H1 (cell line): ENCODE measurements around the gene TMEM120A. TPM values are rescaled to one million over a fixed set of nuclear protein-coding genes. Genes with fewer than 3 reads are reported as not detected.

ENCODE experiments used
- ASH2L ChIP-seq: fragments of 200-600, 300-600 bp; sonication (generic); IDR thresholded peaks from one replicate; pipeline ENCODE4 v1.7.1; 2017; ENCODE audit warnings: low read length
- CBX8 ChIP-seq: fragments of 300-800, 300-1000 bp; sonication (generic); IDR thresholded peaks from 2 replicates; pipeline ENCODE4 v1.7.1; 2016; ENCODE audit warnings: low read depth, low read length, borderline replicate concordance
- GTF2F1 ChIP-seq: IDR thresholded peaks from 2 replicates; pipeline ENCODE4 v1.6.1; 2012; ENCODE audit warnings: low read depth, low read length, improper control_type of control experiment, borderline replicate concordance
- JUN ChIP-seq: IDR thresholded peaks from 2 replicates; pipeline ENCODE4 v1.6.1; 2011; ENCODE audit warnings: low read depth, mild to moderate bottlenecking, improper control_type of control experiment, low read length
- SIN3A ChIP-seq, 2 experiments: IDR thresholded peaks in 1 of 2; conservative IDR thresholded peaks in 1 of 2; 2 replicates each; pipeline ENCODE4 v1.6.1; 2011 to 2012; ENCODE audit warnings: low read length in 2 of 2, improper control_type of control experiment in 1 of 2, low read depth in 1 of 2, mild to moderate bottlenecking in 1 of 2
- polyA plus RNA-seq, 7 experiments: library from polyadenylated mRNA; depleted of rRNA in 3 of 7; stranded (reverse) in 5 of 7; unstranded in 2 of 7; fragments of >200 nt in 5 of 7; fragments of 200-250 nt in 2 of 7; gene quantifications; 1 replicate in 5 of 7; 2 replicates in 1 of 7; 4 replicates in 1 of 7; pipeline versions ENCODE4 v1.2.1 to v1.2.3, GENCODE V29; 2011 to 2013; ENCODE audit warnings: missing spikeins in 2 of 7, mixed read lengths in 2 of 7
- total RNA-seq: library from RNA; stranded (reverse); fragmentation: NEBNext Ultra II Directional; extraction: Animal tissue kit (Norgen Biotek cat#: 25700); gene quantifications from 2 replicates; pipeline ENCODE4 v1.2.1, GENCODE V29; 2021
- TF ChIP-seq, protein P1 (sequence below), 3 experiments: IDR thresholded peaks; 1 replicate in 2 of 3; 2 replicates in 1 of 3; pipeline versions ENCODE4 v1.5.1 to v1.6.1; 2011; ENCODE audit warnings: low read length in 3 of 3, mild to moderate bottlenecking in 3 of 3, inconsistent platforms in 2 of 3, low read depth in 1 of 3, moderate library complexity in 1 of 3; ENCODE audit not compliant: insufficient read depth in 1 of 3; ENCODE audit errors: control extremely low read depth in 1 of 3

Gene TMEM120A
- total and polyA plus RNA-seq, 2 of the 8 experiments (the other 6 are each of a cell fraction or from before 2014, with no cell fraction given) = 15.6 to 49.9 TPM

DNA sequence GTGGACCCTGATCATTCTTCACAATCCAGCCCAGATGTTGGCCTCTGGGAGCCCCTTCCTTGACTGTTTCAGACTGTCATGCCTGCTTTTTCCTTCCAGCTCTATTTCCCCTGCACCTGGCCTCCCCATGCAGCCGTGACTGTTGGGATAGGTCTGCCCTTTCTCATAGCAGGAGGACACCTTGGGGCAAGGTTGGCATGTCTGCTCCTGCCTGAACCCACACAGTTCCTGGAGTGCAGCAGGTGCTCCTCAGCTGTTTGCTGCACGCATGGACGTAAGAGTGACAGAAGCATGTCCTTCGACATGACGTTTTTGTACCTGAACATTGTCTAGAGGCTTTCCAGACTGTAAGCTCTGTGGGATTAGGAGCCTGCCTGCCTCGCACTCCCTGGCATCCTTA lies 55.5 kb downstream of the TMEM120A start (continued):
- TF ChIP-seq, protein P1, sequence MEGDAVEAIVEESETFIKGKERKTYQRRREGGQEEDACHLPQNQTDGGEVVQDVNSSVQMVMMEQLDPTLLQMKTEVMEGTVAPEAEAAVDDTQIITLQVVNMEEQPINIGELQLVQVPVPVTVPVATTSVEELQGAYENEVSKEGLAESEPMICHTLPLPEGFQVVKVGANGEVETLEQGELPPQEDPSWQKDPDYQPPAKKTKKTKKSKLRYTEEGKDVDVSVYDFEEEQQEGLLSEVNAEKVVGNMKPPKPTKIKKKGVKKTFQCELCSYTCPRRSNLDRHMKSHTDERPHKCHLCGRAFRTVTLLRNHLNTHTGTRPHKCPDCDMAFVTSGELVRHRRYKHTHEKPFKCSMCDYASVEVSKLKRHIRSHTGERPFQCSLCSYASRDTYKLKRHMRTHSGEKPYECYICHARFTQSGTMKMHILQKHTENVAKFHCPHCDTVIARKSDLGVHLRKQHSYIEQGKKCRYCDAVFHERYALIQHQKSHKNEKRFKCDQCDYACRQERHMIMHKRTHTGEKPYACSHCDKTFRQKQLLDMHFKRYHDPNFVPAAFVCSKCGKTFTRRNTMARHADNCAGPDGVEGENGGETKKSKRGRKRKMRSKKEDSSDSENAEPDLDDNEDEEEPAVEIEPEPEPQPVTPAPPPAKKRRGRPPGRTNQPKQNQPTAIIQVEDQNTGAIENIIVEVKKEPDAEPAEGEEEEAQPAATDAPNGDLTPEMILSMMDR (IDR thresholded peaks at IDR 0.05; ENCODE audit: control extremely low read depth in 1 of 3, insufficient read depth in 1 of 3, low read depth in 1 of 3, low read length in 3 of 3) = no peak
- TF ChIP-seq GTF2F1 (no peak), ASH2L (no peak), CBX8 (no peak), SIN3A (conservative IDR thresholded peaks at IDR 0.05 in 1 of 2, IDR thresholded peaks at IDR 0.05 in 1 of 2; ENCODE audit: low read depth in 1 of 2, low read length in 2 of 2) (no peak), JUN (no peak)
- TF ChIP-seq, all 59 proteins: peak for 0
